T-helper 2 cell (primary cell): ENCODE results near the gene EXOC6.
A peak's percentile ranks its signal among the peaks of the same experiment; 100 is the strongest.

Experiments used
- DNase-seq, 5 experiments: peaks; one replicate each; pipeline versions ENCODE4 v3.0.0 to v3.0.0-alpha.2; 2012 to 2022

Gene EXOC6

DNA sequence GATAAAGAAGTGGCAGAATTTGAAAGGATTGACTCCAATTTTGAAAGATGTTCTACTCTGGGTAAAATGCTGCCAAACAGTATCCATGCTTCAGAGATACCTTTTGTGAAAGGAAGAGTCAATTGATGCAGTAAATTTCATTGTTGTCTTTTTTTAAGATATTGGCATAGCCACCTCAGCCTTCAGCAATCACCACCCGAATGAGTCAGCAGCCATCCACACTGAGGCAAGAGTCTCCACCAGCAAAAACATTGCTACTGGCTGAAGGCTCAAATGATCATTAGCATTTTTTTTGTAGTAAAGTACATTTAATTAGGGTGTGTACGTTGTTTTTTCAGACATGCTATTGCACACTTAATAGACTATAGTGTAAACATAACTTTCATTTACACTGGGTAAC lies 180.6 kb downstream of the EXOC6 start:
- peak in 1 of 5 experiments; percentile 1 for DNase-seq

DNA sequence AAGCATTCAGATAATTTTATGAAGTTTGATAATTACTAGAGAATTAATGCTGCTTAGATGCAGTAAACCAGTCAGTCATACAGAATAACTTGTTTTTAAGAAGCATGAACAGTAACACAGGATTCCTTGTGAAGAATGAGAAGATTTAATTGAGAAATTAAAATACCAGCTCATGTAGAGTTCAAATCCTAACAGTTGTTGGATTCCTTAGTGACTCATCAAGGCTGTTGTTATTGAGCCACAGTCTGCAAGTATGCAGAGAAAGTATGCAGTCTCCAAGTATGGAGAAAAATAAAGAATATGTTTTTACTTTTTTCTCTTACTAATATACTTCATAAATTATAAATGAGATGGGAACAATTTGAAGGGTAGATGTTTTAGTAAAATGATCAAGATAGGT lies 182.1 kb downstream of the EXOC6 start:
- no peak for DNase-seq

DNA sequence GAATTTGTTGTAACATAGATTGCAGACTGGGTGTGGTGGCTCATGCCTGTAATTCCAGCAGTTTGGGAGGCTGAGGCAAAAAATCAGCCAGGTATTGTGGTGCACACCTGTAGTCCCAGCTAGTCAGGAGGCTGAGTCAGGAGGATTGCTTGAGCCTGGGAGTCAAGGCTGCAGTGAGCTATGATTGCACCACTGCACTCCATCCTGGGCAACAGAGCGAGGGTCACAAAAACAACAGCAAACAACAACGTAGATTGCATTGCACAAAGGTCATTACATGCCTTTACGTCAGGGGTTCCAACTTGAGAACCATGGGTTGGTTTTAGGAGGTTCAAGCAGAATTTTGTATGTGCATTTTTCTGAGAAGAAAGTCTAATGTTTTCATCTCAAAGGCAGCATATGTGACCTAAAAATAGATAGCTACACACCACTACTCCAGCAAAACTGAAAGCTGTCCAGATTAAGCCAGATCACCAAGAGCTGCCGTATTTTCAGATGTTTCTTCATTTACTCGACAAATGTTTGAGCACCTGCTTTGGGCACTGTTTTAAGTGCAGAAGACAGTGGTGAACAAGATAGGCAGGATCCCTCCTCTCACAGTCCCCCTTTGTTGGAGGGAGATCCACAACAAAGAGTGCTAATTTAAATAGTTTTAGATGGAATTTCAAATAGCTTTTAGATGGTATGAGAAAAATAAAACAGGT lies 183.9 kb downstream of the EXOC6 start:
- no peak for DNase-seq

DNA sequence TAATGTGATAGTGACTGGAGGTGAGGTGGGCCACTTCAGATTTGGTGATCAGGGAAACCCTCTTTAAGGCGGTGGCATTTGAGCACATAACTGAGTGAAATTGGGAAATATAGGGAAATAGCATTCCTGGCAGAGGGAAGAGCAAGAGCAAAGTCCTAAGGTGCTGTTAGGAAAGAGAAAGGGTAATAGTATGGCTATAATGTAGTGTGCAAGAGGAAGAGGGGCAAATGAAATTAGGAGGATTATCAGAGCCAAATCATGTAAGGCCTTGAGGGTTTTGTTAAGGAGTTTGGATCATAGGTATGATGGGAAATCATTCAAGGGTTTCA lies 184.5 kb downstream of the EXOC6 start:
- DNase-seq = no peak

DNA sequence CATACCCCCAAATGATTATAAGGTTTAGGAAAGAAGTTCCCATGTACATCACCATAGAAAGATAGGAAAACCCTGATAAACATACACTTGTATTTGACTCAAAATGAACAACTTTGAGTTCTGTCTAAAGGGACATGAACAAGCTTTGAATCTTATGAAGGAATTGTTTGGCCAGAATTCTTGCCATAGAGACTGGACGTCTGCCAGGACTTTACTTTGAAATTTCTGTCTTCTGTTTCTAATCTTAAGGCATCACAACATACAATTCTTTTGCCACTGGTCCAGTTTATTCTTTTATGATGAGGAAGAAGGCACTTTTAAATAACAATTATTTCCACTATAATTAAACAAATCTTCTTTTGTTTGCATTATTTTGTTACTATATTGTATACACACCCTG lies 186.1 kb downstream of the EXOC6 start:
- DNase-seq = no peak

DNA sequence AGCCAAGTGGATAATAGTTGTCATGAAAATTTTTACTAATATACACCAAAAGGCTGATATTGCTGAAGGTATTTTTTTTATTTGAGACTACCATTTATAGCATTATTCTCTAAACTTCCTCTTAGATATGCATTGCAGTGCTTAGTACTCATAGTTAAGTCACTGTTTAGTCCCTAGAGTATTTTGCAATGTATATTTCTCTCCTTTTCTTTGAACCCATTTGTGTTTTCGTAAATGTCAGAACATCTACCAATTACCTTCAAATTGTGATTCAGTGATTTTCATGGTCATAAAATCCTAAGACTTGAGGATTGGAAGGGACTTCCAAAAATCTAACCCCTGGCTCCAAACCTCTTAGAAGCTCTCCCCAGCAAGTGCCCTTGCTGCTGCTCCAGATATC lies 190.8 kb downstream of the EXOC6 start:
- DNase-seq = no peak

DNA sequence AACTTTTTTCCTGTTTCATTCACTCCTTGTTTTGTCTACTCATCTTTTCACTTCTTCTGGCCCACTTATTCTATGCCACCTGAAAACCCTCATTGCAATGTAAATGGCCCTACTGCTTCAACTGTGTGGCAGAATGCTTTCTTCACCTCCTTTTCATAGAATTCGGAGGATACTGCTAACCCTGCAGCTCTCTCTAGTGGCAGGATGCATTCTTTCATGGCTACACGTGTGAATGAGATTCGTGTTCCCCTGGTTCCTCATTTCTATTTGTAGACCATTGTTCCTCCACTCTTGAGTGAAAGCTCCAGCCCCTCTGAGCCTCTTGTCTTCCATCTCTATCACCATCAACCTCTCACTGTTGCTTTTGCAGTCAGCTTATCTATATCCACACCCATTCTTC lies 191.4 kb downstream of the EXOC6 start:
- peak in 1 of 5 experiments; percentile 24 for DNase-seq

DNA sequence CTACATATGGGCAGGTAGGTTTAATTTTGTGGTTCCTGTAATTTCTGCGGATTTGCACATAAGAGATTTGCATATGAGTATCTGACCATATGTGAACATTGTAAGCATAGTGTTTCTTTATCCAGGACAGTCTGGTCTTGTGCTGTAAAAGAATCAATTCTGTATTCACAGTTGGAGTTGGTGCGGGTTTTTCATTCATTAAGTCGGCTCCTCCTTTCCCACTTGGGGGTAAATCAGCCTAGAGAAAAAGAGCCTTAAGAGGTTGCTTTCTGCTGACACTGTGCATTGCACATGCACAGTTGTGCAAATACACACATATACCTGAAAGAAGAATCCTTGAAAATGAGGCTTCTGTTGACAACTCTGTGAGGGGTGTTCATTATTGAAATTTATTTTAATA lies 206.2 kb downstream of the EXOC6 start:
- DNase-seq = no peak

DNA sequence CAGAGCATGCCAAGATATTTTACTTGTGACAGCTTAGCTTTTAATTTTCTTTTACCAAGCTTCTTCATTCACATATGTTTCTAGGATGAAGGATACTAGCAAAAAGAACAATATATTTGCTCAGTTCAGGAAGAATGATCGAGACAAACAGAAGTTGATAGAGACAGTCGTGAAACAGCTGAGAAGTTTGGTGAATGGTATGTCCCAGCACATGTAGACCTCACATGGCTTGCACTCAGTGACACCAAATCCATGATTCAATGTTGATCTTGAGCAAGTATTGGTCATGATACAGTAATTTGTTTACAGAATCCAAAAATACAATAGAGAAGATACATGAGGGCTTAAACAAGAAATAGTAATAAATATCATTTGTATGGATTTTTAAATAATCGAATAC lies 209.8 kb downstream of the EXOC6 start:
- no peak for DNase-seq

DNA sequence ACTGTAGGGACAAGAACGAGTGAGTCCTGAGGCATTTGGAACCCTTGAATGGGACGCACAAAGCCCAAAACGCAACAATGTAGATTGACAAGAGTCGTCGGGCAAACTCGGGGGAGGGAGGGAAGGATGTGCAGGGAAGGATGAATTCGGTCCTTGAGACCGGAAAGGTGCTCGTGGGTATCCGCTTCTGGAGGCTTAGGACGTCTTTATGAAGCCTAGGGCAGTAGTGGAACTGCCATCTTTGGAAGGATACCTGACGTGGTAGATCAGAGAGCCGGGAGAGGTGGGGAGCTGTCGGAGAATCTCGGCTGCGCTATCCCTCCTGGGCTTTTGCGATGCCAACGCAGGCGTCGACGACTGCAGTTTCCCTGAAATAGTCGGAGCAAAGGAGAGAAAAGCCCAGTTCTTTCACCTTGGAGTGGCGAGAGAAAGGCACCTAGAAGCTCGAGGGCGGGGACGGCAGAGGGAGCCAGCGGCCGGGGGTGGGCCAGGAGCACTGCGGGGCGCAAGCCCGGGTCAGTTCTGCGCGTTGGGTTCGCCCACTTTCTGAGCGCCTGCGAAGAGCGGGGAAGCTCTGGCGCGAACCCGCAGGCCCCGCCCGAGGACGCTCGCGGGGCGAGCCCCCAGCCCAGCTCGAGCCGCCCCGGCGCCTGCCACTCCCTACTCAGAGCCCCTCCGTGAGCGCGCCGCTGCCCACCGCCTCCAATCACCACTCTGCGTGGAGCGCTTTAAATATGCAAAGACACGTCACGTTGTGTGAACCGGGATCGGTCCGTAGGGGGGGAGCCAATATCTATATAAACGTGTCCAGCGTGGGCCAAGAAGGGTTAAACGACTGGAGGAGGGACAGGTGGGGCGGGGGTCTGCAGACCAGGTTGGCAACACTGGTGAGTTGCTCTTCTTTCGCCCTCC lies 211.9 kb downstream of the EXOC6 start, which contains the start of gene CYP26C1:
Gene CYP26C1, plus strand, starts transcription at position 824 of the 912 bp plus-strand sequence. CDS start 466 bp downstream, outside the sequence.
- DNase-seq = no peak

DNA sequence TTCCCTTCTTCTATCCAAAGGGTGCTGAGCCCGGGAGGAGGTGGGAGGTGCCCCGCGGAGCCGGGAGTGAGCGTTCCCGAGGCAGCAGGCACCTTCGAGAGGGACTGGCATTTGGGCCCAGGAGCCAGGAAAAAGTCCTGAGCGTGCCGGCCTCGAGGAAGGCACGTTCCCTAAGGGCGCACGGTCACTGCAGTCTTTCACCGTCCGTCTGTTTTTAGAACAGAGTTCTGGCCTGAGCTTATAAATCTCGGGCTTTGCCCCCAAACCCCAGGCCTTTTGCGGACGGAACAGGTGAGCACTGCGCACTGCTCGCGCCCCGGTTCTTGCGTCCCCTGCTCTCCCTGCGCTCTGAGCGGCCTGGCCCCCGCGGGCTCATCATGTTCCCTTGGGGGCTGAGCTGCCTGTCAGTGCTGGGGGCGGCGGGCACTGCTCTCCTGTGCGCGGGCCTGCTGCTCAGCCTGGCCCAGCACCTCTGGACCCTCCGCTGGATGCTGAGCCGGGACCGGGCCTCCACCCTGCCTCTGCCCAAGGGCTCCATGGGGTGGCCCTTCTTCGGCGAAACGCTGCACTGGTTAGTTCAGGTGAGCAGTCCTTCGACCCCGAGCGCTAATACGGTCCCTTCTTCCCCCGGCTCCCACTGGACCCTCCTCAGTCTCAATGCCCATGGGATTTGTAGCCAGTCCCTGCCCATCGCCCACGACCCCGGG lies 212.7 kb downstream of the EXOC6 start:
- DNase-seq = no peak

DNA sequence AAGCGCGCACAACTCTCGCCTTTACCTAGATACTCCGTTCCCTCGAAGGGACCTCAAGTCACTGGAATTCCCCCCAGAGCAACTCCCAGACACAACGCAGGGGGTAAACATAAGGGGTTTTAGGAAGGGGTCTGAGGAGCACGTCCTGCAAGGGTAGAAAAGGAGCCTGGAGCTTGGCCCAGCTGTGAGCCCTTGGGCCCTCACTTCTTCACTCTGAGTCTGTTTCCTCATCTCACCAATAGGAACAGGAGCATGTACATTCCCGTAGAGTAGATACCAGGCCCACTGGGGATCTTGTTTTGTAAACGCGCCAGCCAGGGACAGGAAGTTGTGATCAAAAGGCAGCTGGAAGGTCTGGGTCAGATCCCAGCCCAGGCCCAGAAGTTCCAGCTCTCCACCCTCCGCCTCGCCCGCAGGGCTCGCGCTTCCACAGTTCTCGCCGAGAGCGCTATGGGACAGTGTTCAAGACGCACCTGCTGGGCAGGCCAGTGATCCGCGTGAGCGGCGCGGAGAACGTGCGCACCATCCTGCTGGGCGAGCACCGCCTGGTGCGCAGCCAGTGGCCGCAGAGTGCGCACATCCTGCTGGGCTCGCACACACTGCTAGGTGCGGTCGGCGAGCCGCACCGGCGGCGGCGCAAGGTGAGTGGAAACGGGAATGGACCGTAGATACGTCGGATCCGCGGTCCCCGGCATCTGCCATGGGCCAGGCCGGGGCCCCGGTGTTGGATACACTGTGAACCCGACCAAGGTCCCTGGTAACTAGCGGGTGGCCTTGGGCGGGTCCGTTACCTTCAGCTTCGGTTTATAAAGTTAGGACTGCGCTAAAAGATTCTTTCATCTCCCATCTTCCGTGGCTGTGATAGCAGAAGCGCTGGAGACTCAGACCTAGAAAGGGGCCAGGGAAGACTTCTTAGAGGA lies 213.5 kb downstream of the EXOC6 start:
- peak in 1 of 5 experiments; percentile 51 for DNase-seq

DNA sequence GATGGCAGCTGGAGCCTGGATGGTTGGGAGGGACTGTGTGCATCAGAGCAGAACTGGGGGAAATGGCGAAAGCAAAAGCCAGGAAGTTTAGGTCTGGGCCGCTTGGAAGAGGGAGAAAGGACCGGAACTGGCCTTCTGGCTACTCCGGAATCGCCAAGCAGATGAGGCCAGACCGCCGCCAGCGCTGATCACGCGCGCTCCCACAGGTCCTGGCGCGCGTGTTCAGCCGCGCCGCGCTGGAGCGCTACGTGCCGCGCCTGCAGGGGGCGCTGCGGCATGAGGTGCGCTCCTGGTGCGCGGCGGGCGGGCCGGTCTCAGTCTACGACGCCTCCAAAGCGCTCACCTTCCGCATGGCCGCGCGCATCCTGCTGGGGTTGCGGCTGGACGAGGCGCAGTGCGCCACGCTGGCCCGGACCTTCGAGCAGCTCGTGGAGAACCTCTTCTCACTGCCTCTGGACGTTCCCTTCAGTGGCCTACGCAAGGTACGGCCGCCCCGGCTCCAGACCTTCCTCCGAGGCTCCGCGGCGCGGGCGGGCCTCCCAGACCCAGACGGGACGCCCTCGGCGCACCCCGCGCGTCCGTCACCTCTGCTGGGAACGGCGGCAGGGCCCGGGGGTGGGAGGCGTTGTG lies 214.3 kb downstream of the EXOC6 start:
- peak in 1 of 5 experiments; percentile 78 for DNase-seq

DNA sequence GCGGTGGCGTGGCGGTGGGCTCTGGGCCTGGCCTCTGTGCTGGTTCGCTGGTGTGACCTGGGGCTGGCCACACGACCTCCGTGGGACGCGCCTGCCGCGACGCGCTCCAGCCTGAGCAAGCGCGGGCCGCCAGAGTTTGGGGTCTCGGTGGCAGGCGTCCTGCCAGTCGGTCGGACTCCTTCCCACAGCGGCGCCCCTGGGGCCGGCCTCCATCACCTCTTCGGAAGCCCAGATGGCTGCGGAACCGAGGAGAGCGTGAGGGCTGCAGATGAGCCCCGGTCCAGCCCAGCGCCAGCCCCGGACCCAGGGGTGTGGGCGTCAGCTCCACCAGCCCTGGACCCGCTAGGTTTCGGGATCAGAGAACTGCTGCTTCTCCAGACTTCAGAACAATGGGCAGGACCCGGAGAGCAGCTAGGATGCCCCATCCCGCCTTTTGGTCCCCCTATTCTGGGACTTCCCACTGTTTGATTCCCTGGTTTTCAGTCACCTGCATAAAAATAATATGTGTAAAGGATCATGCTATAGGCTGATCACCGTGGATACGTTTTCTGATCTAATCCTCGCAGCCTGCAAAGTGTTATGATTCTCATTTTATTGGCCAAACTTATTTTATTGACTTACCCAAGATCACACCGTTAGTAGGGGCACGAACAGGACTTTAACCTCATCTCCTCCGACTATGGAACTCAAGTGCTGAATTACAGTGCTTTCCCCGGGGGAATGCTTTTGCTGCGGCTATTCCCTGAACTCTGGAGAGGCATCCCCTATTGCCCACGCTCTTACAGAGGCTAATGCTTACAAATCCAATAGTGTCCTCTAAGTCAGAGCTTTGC lies 215.0 kb downstream of the EXOC6 start:
- no peak for DNase-seq

DNA sequence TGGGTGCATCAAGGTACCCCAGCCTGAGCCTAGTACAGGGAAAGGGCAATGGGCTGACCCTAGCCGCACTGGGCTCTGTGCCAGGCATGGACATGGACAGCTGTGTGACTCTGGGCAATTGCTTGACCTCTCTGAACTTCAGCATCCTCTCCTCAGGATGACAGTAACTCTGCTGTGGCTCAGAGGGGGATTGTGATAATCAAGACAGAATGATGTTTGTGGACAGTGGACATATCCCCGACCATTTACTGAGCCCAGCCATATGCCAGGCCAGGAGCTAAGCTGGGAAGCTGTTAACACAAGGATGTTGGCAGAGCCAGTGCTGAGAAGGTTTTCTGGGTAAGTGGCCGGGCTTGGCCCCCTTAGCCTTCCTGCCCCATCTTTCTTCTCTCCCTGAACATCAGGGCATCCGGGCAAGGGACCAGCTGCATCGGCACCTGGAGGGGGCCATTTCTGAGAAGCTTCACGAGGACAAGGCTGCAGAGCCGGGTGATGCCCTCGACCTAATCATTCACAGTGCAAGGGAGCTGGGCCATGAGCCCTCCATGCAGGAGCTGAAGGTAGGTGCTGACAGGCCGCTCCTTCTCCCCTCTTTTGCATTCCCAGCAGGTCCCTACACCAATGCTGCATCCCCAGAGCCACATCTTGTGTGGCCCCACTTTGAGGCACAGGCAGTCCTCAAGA lies 215.8 kb downstream of the EXOC6 start:
- DNase-seq = no peak

DNA sequence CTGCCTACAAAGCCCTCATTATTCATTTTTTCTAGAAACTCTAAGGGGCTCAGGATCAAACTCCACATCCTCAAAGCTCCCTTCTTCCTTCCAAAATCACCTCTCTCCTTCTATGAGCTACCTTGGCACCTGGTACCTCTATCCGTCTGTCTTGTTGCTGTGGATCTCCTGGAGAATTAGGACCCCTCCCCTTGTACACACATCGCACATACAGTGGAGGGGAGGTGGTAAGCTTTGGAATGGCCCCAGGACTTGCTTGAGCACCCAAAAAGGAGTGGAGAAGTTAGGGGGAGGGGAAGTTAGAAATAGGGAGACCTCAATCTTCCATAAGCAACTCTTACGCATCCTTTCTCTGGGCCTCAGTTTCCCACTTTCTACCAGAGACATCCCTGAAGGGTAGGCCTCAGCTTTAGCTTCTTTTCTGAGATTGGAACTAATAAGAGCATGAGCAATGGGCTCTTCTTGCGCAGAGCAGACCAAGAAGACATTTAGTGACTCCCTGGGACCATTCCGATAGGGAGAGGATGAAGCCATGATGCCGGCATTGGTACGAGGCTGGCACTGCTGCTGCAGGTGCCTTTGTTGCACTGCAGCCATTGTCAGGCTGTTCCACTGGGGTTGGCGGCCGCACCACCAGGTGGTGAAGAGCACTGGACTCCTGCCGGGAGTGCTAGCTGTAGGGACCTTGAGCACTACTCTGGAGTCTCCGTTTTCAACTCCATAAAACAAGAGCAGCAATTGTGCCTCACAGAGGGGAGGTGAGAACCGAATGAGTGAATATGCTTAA lies 216.7 kb downstream of the EXOC6 start:
- no peak for DNase-seq

DNA sequence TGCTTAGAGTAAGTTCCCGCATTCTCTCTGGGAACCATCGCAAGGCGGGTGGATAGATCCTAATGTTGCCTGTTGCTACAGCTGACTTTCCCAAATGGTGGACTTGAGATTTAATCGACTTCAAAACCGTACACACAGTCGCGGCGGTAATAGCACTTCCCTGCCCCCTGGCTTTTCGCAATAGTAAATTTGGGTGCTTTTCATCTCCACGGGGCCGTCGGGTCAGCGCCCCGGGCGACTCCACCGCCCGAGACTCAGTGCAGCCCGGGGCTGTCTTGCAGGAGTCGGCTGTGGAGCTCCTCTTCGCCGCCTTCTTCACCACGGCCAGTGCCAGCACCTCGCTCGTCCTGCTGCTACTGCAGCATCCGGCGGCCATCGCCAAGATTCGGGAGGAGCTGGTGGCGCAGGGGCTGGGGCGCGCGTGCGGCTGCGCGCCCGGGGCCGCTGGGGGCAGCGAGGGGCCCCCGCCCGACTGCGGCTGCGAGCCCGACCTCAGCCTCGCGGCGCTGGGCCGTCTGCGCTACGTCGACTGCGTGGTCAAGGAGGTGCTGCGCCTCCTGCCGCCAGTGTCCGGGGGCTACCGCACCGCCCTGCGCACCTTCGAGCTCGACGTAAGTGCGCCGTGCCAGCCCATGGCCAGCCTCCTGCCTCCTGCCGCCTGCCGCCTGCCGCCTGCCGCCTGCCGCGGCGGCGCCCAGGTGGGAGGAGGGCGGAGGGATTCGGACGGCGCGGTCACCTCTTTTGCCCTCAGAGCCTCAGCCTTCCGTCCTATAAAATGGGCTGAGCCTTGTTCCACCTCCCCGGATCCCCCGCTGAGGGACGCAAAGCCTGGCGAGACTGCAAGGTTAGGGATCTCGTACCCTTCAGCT lies 217.6 kb downstream of the EXOC6 start:
- no peak for DNase-seq

DNA sequence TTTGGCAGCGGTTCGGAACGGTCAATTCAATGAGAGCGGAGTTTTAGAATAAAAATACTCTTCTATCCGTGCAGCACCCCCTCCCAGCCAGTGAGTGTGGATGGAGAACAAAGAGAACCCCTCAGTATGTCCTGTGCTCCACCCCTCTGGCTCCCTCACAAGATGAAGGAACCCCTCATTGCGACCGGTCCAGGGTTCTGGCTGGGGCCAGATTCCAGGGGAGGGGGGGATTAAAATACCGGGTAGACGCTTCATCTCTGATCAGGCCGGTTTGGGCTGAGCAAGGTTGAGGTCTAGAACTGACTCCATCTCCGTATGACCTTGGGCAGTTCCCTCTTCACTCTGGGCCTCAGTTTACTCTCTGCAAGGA lies 218.2 kb downstream of the EXOC6 start:
- no peak for DNase-seq
